ENCODE results near the gene TWF2.

TWF2 gene

DNA sequence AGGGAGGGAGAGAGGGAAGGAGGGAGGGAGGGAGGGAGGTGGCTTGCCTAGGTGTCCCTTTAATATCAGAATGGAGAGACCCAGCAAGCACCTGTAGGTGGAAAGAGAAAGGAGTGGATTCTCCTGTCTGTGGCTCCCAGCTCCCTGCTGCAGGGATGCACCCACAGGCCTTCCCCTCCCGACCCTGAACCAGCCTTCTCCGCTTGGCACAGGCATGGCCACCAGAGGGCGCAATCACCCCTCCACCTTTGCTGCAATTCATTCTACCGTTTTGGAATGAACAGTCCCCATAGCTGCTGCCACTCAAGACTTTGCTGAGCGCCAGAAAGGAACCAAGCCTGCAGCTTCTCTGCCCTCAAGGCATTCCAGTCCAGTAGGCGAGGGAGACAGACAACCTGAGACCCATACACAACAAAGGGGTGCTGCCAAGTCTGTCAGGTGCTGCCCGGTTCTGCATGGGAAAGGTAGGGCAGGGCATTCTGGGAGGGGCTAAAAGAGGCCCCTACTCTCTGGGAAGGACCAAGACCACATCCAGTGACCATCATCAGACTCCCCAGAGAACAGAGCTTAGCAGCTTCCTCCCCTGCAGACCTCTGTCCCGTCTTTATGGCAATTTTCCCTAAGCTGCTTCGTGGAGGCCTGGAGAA lies 18.5 kb downstream of the TWF2 start:
- DNase-seq (ENCODE audit: extremely low read depth, low read depth), result no peak
- TF ChIP-seq CTCF (IDR thresholded peaks at IDR 0.05; ENCODE audit: low read depth, low read length), result peak; percentile 96

DNA sequence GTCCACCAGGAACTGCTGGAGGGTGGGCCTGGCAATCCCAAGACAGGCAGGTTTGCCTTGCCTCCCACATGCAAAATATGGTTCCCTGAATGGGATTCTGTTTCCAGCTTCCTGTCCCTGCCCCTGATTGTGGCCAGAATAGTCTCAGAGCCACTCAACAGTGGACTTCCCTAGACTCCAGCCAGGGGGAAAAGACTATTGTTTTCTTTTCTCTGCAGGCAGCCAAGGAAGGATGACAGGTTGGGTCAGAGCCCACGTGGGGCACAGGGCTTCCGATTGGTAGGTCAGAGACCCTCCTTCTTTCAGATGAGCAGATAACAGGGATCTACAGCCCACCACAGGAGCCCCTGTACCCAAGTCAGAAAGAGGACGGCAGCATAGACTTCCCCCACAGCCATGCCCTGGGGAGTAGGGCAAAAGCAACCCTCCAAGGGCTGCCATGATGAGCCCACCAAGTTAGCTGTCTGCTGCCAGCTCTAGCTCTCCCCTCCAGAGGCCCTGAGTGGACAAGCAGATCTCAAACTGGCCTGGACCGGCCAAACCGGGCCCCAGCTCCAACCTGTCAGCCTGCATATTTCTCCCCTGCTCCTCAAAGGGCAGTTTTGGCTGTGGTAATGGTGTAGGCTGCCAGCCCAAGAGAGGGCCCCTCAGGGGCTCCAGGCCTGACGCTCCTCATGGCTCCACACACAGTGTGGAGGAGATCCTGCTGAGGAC lies 19.9 kb downstream of the TWF2 start:
- no peak for DNase-seq (ENCODE audit: extremely low read depth, low read depth)
- TF ChIP-seq CTCF (IDR thresholded peaks at IDR 0.05; ENCODE audit: low read depth, low read length), result no peak

- DNase-seq (ENCODE audit: extremely low read depth, low read depth), result no peak
- TF ChIP-seq CTCF (IDR thresholded peaks at IDR 0.05; ENCODE audit: low read depth, low read length), result no peak
Observed at GRCh38 chr3:52218454-52218853, 20.5 kb downstream of the TWF2 start.

GRCh38 chr3:52218026-52218425 lies 20.9 kb downstream of the TWF2 start:
- DNase-seq (ENCODE audit: extremely low read depth, low read depth), result no peak
- TF ChIP-seq CTCF (IDR thresholded peaks at IDR 0.05; ENCODE audit: low read depth, low read length), result no peak

- DNase-seq (ENCODE audit: extremely low read depth, low read depth), result no peak
- TF ChIP-seq CTCF (IDR thresholded peaks at IDR 0.05; ENCODE audit: low read depth, low read length), result no peak
Observed at GRCh38 chr3:52217409-52217805, 21.6 kb downstream of the TWF2 start.

DNA sequence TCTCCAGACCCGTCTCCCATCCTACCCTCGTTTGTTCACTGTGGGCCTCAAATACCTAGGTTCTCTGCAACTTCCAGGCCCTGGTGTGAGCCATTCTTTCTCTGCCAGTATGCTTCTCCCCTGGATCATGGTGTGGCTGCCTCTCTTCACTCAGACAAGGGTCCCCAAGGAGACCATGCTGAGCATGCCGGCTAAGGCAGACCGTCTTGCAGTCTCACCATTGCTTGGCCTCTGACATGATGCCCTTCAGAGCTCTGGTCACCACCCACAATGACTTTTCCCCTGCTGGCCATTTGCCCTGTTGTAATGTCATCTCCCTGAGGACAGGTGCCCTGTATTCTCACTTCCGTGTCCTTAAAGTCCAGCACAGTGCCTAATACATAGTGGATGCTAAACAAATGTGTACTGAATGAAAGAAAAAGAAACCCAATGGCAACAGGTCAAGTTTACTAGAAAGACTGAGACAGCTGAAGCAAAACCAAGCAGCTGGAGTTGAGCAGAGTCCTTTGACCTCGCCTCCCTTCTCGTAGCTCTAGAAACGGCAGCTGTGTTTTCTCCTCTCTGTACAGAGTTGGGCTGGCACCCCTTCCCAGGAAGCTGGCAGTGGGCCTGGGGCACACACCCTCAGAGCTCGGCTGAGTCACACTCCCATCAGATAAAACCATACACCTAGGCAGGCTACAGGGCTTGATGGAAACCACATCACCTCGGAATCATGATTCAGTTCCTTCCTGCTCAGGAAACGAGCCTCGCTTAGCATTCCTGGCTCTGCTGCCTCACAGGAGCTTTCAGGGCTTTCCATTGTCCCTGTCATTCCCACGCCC lies 22.2 kb downstream of the TWF2 start:
- TF ChIP-seq CTCF (IDR thresholded peaks at IDR 0.05; ENCODE audit: low read depth, low read length), result no peak
- no peak for DNase-seq (ENCODE audit: extremely low read depth, low read depth)

DNA sequence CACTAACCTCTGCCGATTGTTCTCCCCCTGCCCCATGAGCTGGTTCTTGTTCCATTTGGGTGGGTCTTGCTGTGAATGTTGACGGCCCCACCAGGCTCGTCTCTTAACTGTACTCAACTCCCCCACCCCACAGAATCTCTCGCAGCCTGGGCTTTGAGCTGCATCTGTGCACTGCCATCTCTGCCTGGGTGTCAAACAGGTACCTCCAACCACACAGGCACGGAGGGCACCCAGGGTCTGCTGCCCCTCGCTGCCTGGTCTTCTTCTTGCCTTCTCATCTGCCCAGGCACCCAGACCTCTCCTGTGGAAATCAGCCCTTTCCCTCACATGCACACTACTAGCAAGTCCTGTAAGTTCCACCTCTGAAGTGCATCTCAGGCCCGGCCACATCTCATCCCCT lies 23.6 kb downstream of the TWF2 start:
- no peak for TF ChIP-seq CTCF (IDR thresholded peaks at IDR 0.05; ENCODE audit: low read depth, low read length)
- DNase-seq (ENCODE audit: extremely low read depth, low read depth), result no peak

Data from AG09319 (cell line).